Smooth muscle cell (in vitro differentiated cells): ENCODE measurements around the gene SGK2. TPM values are rescaled to one million over a fixed set of nuclear protein-coding genes. Genes with fewer than 3 reads are reported as not detected.

Experiments
- DNase-seq: peaks from one replicate; lab custom pipeline; 2025; ENCODE audit not compliant: unreplicated experiment; lab: John Stamatoyannopoulos, UW
- H2AFZ ChIP-seq: fragments of 200-600 bp; sonication (generic); 2 replicates; pipeline ENCODE4 v1.6.0; 2016; ENCODE audit warnings: antibody characterized with exemption, low read depth, mild to moderate bottlenecking
- H3F3A ChIP-seq: fragments of 200-600 bp; sonication (generic); 2 replicates; pipeline ENCODE4 v1.6.0; 2017; ENCODE audit warnings: antibody characterized with exemption, low read depth
- H3K27ac ChIP-seq: fragments of 200-600 bp; sonication (generic); 2 replicates; pipeline ENCODE4 v1.5.1; 2016; ENCODE audit warnings: low read depth, mild to moderate bottlenecking
- H3K27me3 ChIP-seq: fragments of 200-600 bp; sonication (generic); 2 replicates; pipeline ENCODE4 v1.6.1; 2016; ENCODE audit warnings: low read depth, mild to moderate bottlenecking
- H3K36me3 ChIP-seq: fragments of 200-600 bp; sonication (generic); 2 replicates; pipeline ENCODE4 v1.5.1; 2016; ENCODE audit warnings: low read depth
- H3K4me1 ChIP-seq: fragments of 200-600 bp; sonication (generic); 2 replicates; pipeline ENCODE4 v1.5.1; 2016; ENCODE audit warnings: low read depth
- H3K4me2 ChIP-seq: fragments of 200-600 bp; sonication (generic); 2 replicates; pipeline ENCODE4 v1.6.0; 2016; ENCODE audit warnings: mild to moderate bottlenecking
- H3K4me3 ChIP-seq: fragments of 200-600 bp; sonication (generic); 2 replicates; pipeline ENCODE4 v1.5.1; 2016; ENCODE audit warnings: mild to moderate bottlenecking
- H3K79me2 ChIP-seq: fragments of 200-600 bp; sonication (generic); 2 replicates; pipeline ENCODE4 v1.6.0; 2016; ENCODE audit warnings: low read depth, mild to moderate bottlenecking
- H3K9ac ChIP-seq: fragments of 200-600 bp; sonication (generic); 2 replicates; pipeline ENCODE4 v1.6.0; 2016; ENCODE audit warnings: low read depth
- H3K9me3 ChIP-seq: fragments of 200-600 bp; sonication (generic); replicated peaks from 2 replicates; pipeline ENCODE4 v1.5.1; 2016; ENCODE audit warnings: low read depth
- H4K20me1 ChIP-seq: fragments of 200-600 bp; sonication (generic); 2 replicates; pipeline ENCODE4 v1.6.0; 2016; ENCODE audit warnings: low read depth
- WGBS: methylation state at CpG from one replicate; pipeline ENCODE4 v1.1.7; 2016; ENCODE audit warnings: low lambda C conversion rate; 5-methylcytosine and 5-hydroxymethylcytosine counted together
- polyA plus RNA-seq: library from polyadenylated mRNA; unstranded; fragments of >200 nt; fragmentation: Nextera tagmentation; extraction: Ambion mirVana; gene quantifications from 2 replicates; pipeline ENCODE4 v1.2.1, GENCODE V29; 2016
- total RNA-seq: library from RNA; depleted of rRNA; stranded (reverse); fragments of >200 nt; gene quantifications from 2 replicates; pipeline ENCODE4 v1.2.3, GENCODE V29; 2014
- TF ChIP-seq, protein P1 (sequence below): fragments of 200-600 bp; sonication (generic); IDR thresholded peaks from 2 replicates; pipeline ENCODE4 v1.5.1; 2017; ENCODE audit warnings: borderline replicate concordance, mild to moderate bottlenecking, antibody characterized with exemption; ENCODE audit not compliant: insufficient read depth, poor library complexity, severe bottlenecking

The SGK2 gene
- total and polyA plus RNA-seq, 2 experiments from 2014 or later, result 0.79 to 2.4 TPM

DNA sequence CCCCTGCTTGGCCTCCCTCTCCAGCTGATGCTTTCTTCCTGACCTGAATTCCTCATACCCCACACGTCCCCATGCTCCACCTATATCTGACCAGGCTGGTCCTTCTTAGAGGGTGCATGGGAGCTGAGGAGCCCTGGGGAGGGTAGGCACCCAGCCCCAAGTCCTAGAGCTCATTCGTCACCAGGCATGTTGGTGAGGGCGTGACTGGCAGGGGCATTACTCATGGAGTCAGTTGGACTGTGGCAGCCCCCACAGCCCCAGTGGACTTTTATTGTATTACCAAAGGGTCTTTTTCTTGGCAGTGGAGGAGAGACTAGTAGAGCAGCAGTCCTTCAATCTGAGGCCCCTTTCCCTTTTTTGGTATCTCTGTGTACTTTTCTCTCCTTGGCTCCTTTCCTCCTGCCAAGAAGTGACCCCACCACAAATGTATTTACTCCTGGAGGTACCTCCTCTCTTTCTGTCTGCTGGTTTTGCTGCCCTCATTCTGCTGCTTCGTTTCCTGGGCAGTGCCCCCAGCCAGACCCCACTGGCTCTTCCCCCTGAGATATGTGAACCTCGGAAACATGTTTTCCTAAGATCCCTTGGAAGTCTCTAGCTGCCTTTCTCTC lies 10.4 kb upstream of the SGK2 start:
- no peaks in the 10 kb centered on the region for H3K36me3 ChIP-seq
- H3K4me1 ChIP-seq, result no peaks in the 10 kb centered on the region
- no peak overlapping the region for H2AFZ ChIP-seq
- H3F3A ChIP-seq, result no peaks in the 10 kb centered on the region
- H3K4me2 ChIP-seq, result no peak overlapping the region
- H4K20me1 ChIP-seq, result no peaks in the 10 kb centered on the region
- TF ChIP-seq, protein P1, sequence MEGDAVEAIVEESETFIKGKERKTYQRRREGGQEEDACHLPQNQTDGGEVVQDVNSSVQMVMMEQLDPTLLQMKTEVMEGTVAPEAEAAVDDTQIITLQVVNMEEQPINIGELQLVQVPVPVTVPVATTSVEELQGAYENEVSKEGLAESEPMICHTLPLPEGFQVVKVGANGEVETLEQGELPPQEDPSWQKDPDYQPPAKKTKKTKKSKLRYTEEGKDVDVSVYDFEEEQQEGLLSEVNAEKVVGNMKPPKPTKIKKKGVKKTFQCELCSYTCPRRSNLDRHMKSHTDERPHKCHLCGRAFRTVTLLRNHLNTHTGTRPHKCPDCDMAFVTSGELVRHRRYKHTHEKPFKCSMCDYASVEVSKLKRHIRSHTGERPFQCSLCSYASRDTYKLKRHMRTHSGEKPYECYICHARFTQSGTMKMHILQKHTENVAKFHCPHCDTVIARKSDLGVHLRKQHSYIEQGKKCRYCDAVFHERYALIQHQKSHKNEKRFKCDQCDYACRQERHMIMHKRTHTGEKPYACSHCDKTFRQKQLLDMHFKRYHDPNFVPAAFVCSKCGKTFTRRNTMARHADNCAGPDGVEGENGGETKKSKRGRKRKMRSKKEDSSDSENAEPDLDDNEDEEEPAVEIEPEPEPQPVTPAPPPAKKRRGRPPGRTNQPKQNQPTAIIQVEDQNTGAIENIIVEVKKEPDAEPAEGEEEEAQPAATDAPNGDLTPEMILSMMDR, result no peak
- H3K4me3 ChIP-seq, result no peak overlapping the region
- DNase-seq, result no peak
- H3K27ac ChIP-seq, result no peak overlapping the region
- no peaks in the 10 kb centered on the region for H3K27me3 ChIP-seq
- 75% methylated on average over 5 of the region's 5 CpGs for WGBS
- H3K79me2 ChIP-seq, result no peaks in the 10 kb centered on the region
- no peaks in the 10 kb centered on the region for H3K9me3 ChIP-seq
- no peak overlapping the region for H3K9ac ChIP-seq

DNA sequence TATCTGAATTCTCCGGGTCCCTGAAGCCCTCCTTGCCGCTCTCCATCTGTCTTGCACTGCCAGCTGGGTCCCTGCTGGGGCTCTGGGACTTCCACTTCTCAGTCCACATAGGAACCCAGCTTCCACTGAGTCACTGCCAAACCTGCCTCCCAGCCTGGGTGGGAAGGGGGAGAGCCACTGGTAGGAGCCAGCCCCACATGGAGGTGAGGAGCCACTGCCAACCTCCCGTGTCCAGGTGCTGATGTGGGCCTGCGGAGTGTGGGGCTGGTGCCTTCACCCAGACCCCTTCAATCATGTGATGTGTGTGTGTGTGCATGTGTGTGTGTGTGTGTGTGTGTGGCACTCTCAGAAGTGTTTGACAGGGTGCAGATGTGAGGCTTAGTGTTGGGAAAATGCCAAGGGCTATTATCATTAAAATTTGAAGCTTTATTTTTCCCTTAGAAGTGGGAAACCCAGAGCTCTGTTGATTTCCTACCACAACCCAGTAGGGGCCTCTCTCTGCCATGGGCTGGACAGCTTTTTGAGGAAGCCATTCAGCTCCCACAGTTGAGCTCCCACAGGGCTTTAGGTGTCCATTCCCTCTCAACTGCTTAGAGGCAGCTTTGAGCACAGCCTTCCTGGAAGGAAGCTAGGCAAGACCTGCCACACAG lies 9.3 kb upstream of the SGK2 start:
- H3K4me1 ChIP-seq, result no peaks in the 10 kb centered on the region
- H3K4me3 ChIP-seq, result no peak overlapping the region
- H3K4me2 ChIP-seq, result no peak overlapping the region
- WGBS, result 99% methylated on average over 4 of the region's 4 CpGs
- H4K20me1 ChIP-seq, result no peaks in the 10 kb centered on the region
- no peaks in the 10 kb centered on the region for H3K27me3 ChIP-seq
- H3K36me3 ChIP-seq, result no peaks in the 10 kb centered on the region
- no peaks in the 10 kb centered on the region for H3K9me3 ChIP-seq
- no peaks in the 10 kb centered on the region for H3K79me2 ChIP-seq
- H3K9ac ChIP-seq, result no peak overlapping the region
- DNase-seq, result no peak
- TF ChIP-seq, protein P1, result no peak
- H2AFZ ChIP-seq, result no peak overlapping the region
- H3F3A ChIP-seq, result no peaks in the 10 kb centered on the region
- no peak overlapping the region for H3K27ac ChIP-seq

DNA sequence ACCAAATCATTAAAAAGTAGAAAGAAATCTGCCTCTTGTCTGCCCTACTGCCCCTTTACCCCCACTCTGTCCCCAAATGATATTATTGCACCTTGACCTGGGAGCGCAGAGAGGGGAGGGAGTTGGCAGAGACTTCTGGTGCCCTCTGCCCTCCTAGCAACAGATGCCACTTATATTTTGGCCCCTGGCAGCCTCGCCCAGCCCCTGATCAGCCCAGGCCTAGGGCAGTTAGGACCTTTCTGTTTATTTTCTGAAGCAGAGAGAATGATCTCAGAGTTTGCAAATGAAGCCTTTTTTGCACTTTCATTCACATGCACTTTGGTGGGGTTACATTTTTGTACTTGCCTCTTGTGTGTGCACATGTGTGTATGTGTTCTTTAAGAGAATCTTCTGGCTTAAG lies 8.4 kb upstream of the SGK2 start:
- H3K9me3 ChIP-seq, result no peaks in the 10 kb centered on the region
- H3K4me3 ChIP-seq, result no peak overlapping the region
- no peaks in the 10 kb centered on the region for H4K20me1 ChIP-seq
- no peaks in the 10 kb centered on the region for H3K36me3 ChIP-seq
- TF ChIP-seq, protein P1, result no peak
- 100% methylated on average over 2 of the region's 2 CpGs for WGBS
- H3K9ac ChIP-seq, result no peak overlapping the region
- no peak overlapping the region for H3K27ac ChIP-seq
- H2AFZ ChIP-seq, result no peak overlapping the region
- no peaks in the 10 kb centered on the region for H3K79me2 ChIP-seq
- no peak for DNase-seq
- no peaks in the 10 kb centered on the region for H3K27me3 ChIP-seq
- no peak overlapping the region for H3K4me2 ChIP-seq
- no peaks in the 10 kb centered on the region for H3K4me1 ChIP-seq
- H3F3A ChIP-seq, result no peaks in the 10 kb centered on the region

DNA sequence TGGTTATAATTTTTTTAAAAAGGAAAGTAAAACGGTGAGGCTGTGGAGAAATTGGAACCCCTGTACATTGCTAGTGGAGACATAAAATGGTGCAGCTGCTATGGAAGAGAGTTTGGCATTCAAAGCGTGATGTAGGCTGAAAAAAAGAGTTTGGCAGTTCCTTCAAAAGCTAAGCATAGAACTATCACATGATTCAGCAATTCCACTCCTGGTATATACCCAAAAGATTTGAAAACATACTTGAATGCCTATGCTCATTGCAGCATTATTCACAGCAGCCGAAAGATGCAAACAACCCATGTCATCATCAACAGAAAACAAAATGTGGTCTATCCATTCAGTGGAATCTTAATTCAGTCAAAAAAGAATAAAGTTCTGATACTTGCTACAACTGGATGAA lies 4.5 kb upstream of the SGK2 start:
- no peaks in the 10 kb centered on the region for H3F3A ChIP-seq
- H3K27ac ChIP-seq, result no peak overlapping the region
- H3K4me1 ChIP-seq, result no peaks in the 10 kb centered on the region
- H3K36me3 ChIP-seq, result no peaks in the 10 kb centered on the region
- 88% methylated on average over 3 of the region's 3 CpGs for WGBS
- no peaks in the 10 kb centered on the region for H3K9me3 ChIP-seq
- H2AFZ ChIP-seq, result no peak overlapping the region
- no peak overlapping the region for H3K4me3 ChIP-seq
- no peak for DNase-seq
- H4K20me1 ChIP-seq, result no peaks in the 10 kb centered on the region
- no peak overlapping the region for H3K9ac ChIP-seq
- no peak overlapping the region for H3K4me2 ChIP-seq
- no peaks in the 10 kb centered on the region for H3K27me3 ChIP-seq
- no peaks in the 10 kb centered on the region for H3K79me2 ChIP-seq
- TF ChIP-seq, protein P1, result no peak
